ENCODE data around the gene PRSS57. TPM values are rescaled to one million over a fixed set of nuclear protein-coding genes. Genes with fewer than 3 reads are reported as not detected.
A peak's percentile ranks its signal among the peaks of the same experiment; 100 is the strongest.

The PRSS57 gene
- total RNA-seq, 1 donor from 2014 or later, result not detected

DNA sequence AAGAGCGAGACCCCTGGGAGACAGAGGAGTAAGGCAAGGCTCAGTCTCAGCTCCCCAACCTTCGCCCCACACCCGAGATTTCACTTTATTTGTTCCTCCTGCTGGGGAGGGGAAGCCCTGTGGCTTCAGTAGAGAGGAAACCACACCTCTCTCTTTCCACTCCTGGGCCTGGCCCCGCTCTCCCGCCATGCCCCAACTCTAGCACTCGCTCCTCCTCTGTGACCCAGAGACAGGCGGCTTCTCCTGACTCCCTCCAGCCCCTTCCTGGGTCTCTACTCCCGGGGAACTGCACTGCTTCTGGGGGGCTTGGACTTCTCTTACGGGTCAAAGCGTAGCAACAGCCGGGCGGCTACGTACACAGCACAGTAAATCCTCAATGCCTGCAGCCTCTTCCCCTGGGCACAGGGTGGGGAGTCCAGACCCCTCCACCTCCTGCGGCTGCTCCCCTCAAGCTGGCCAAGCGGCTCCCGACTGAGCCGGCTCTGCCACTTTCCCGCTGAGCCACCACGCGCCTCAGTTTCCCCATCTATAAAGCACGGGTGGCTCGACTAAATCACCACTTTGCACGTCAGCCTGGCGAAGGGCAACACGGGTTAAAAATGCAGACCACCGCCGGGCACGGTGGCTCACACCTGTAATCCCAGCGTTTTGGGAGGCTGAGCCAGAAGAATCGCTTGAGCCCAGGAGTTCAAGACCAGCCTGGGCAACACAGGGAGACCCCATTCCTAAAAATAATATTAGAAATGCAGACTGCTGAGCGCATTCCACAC lies 33.6 kb downstream of the PRSS57 start:
- Mint-ChIP-seq H3K27me3 (ENCODE audit: unreplicated experiment) (no peaks in the 10 kb centered on the region), H3K4me3 (ENCODE audit: unreplicated experiment) (peak overlapping the region; percentile 79), H3K9me3 (ENCODE audit: unreplicated experiment) (no peaks in the 10 kb centered on the region), H3K36me3 (ENCODE audit: unreplicated experiment) (no peaks in the 10 kb centered on the region), H3K27ac (ENCODE audit: unreplicated experiment) (peak overlapping the region; percentile 69), H3K4me1 (ENCODE audit: unreplicated experiment) (peaks cover 36% of the 10 kb centered on the region)
- no peak for DNase-seq (ENCODE audit: extremely low spot score, unreplicated experiment)
- TF ChIP-seq, protein P1, sequence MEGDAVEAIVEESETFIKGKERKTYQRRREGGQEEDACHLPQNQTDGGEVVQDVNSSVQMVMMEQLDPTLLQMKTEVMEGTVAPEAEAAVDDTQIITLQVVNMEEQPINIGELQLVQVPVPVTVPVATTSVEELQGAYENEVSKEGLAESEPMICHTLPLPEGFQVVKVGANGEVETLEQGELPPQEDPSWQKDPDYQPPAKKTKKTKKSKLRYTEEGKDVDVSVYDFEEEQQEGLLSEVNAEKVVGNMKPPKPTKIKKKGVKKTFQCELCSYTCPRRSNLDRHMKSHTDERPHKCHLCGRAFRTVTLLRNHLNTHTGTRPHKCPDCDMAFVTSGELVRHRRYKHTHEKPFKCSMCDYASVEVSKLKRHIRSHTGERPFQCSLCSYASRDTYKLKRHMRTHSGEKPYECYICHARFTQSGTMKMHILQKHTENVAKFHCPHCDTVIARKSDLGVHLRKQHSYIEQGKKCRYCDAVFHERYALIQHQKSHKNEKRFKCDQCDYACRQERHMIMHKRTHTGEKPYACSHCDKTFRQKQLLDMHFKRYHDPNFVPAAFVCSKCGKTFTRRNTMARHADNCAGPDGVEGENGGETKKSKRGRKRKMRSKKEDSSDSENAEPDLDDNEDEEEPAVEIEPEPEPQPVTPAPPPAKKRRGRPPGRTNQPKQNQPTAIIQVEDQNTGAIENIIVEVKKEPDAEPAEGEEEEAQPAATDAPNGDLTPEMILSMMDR (IDR thresholded peaks at IDR 0.05), result no peak

DNA sequence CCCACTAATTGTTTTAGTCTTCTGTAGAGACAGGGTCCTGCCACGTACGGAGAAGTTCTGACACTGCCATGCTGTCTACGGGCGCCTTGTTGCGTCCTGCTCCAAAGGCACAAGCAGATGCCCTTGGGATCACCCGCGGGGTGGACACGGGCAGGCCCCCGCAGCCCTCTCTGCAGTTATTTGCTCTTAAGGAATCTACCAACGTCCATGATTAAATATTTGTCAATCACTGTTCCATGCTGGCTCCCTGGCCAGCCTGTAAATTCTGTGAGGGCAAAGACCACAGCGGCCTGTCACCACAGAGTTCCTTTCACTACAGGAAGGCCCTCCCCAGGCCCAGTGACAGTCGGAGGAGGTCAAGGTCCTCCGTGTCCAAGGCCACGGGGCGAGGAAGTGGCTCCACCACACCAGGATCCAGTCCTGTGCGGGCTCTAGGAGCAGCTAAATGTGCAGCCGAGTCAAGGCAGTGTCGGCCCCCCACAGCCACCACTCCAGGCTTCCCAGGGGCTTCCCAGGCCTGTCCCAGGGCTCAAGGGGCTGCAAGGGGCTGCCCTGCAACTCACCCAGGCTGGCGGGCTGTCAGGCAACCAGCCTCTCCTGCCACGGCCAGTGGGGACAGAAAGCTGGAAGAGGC lies 34.3 kb downstream of the PRSS57 start:
- DNase-seq (ENCODE audit: extremely low spot score, unreplicated experiment), result no peak
- TF ChIP-seq, protein P1 (IDR thresholded peaks at IDR 0.05), result no peak
- no peaks in the 10 kb centered on the region for H3K9me3 Mint-ChIP-seq (ENCODE audit: unreplicated experiment)
- no peaks in the 10 kb centered on the region for H3K36me3 Mint-ChIP-seq (ENCODE audit: unreplicated experiment)
- H3K4me1 Mint-ChIP-seq (ENCODE audit: unreplicated experiment), result peaks cover 36% of the 10 kb centered on the region
- no peaks in the 10 kb centered on the region for H3K27me3 Mint-ChIP-seq (ENCODE audit: unreplicated experiment)
- H3K4me3 Mint-ChIP-seq (ENCODE audit: unreplicated experiment), result peak overlapping the region; percentile 79
- peak overlapping the region; percentile 69 for H3K27ac Mint-ChIP-seq (ENCODE audit: unreplicated experiment)

DNA sequence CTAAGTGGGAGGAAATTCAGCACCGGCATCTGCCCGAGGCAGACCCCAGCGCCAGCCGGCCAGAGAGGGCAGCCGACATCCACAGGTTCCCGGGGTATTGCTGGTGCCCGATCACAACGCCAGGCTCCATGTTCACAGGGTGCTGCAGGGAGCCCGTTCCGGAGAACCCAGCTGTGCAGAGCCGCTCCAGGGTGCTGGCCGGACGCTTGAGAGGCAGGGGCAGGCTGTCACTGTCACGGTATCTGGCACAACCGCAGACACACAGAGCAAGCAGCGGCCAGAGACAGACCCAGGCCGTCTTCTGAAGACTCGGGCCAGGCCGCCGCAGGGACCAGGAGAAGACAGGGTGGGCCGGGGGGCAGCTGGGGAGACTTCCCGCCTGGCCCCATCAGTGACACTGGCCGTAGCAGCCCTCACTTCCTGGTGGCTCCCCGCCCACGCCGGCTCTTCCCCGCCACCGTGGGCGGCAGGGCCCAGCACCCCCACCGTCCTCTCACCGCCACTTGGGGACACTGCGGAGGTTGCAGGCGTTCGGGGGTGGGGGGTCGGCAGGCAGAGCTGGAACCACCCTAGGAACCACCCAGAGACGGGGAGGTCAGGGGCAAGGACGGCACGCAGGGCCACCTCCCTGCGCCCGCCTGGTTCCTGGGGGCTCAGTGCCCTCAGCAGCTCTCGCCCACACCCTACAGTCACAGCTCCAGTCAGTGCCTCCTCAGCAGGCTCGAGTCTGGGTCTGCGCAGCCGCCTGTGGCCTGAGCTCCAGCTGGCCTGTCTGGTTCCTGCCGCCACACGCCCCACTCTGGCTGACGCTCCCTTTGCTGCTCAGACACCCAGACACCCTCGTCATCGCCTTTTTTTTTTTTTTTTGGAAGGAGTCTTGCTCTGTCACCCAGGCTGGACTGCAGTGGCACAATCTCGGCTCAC lies 36.1 kb downstream of the PRSS57 start:
- H3K9me3 Mint-ChIP-seq (ENCODE audit: unreplicated experiment), result no peaks in the 10 kb centered on the region
- DNase-seq (ENCODE audit: extremely low spot score, unreplicated experiment), result no peak
- H3K27me3 Mint-ChIP-seq (ENCODE audit: unreplicated experiment), result no peaks in the 10 kb centered on the region
- TF ChIP-seq, protein P1 (IDR thresholded peaks at IDR 0.05), result no peak
- no peak overlapping the region for H3K4me3 Mint-ChIP-seq (ENCODE audit: unreplicated experiment)
- no peak overlapping the region for H3K27ac Mint-ChIP-seq (ENCODE audit: unreplicated experiment)
- H3K36me3 Mint-ChIP-seq (ENCODE audit: unreplicated experiment), result no peaks in the 10 kb centered on the region
- H3K4me1 Mint-ChIP-seq (ENCODE audit: unreplicated experiment), result peaks cover 25% of the 10 kb centered on the region

DNA sequence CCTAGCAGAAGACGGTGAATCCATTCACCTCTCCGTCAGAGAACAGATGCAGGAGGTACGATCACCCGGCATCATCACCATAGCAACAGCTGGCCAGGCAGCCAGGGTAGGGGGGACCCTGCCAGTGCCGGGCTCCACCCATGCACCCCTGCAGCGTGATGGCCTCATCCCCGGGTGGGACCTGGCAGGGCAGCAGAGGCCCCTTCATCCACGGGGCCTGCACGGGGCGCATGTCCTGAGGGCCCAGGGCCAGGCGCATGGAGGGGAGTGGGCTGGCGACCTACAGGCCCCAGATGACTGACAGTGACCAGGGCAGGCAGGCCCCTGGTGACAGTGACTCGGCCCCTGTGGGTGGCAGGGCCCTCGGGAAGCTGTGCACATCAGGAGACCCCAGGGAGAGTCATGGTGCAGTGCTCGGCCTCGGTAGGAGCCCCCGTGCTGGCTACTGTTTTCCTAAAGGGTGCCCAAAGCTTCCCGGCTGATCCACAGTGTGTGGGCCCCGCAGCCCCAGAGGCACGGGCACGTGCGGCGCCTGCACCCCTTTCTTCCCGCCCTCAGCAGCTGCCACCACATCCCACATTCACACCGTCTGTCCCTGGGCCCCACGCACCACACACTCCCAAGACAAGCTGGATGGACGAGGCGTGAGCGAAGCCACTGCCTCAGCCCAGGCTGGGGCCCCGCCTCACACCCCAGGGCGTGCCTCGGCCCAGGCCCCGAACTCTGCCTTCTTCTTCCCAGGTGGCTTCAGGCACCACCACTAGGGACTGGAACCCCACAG lies 37.0 kb downstream of the PRSS57 start:
- H3K9me3 Mint-ChIP-seq (ENCODE audit: unreplicated experiment), result no peaks in the 10 kb centered on the region
- DNase-seq (ENCODE audit: extremely low spot score, unreplicated experiment), result no peak
- H3K27ac Mint-ChIP-seq (ENCODE audit: unreplicated experiment), result no peak overlapping the region
- H3K36me3 Mint-ChIP-seq (ENCODE audit: unreplicated experiment), result no peaks in the 10 kb centered on the region
- H3K4me3 Mint-ChIP-seq (ENCODE audit: unreplicated experiment), result no peak overlapping the region
- H3K4me1 Mint-ChIP-seq (ENCODE audit: unreplicated experiment), result peaks cover 20% of the 10 kb centered on the region
- TF ChIP-seq, protein P1 (IDR thresholded peaks at IDR 0.05), result no peak
- no peaks in the 10 kb centered on the region for H3K27me3 Mint-ChIP-seq (ENCODE audit: unreplicated experiment)
